ENCODE data around the gene PRKD2.

The PRKD2 gene

GRCh38 chr19:46687438-46688145 lies 29.3 kb downstream of the PRKD2 start:
- H3K27ac Mint-ChIP-seq (ENCODE audit: low read depth): no peak overlapping the region
- no peak overlapping the region for H3K4me3 Mint-ChIP-seq
- no peak for ATAC-seq (replicated peaks; ENCODE audit: extremely low read depth, poor library complexity, severe bottlenecking)
- H3K36me3 Mint-ChIP-seq (ENCODE audit: insufficient read depth): peaks cover 82% of the 10 kb centered on the region
- no peaks in the 10 kb centered on the region for H3K9me3 Mint-ChIP-seq
- peaks cover 19% of the 10 kb centered on the region for H3K4me1 Mint-ChIP-seq
- no peak for DNase-seq (ENCODE audit: low spot score in 2 of 2)
- no peaks in the 10 kb centered on the region for H3K27me3 Mint-ChIP-seq

- no peak for DNase-seq (ENCODE audit: low spot score in 2 of 2)
- ATAC-seq (replicated peaks; ENCODE audit: extremely low read depth, poor library complexity, severe bottlenecking): no peak
- Mint-ChIP-seq H3K4me3 (no peak overlapping the region), H3K36me3 (ENCODE audit: insufficient read depth) (peaks cover 82% of the 10 kb centered on the region), H3K4me1 (peaks cover 8% of the 10 kb centered on the region), H3K27me3 (no peaks in the 10 kb centered on the region), H3K27ac (ENCODE audit: low read depth) (no peak overlapping the region), H3K9me3 (no peaks in the 10 kb centered on the region)
Observed at GRCh38 chr19:46685189-46685588, 31.7 kb downstream of the PRKD2 start.

GRCh38 chr19:46678110-46678732 lies 38.7 kb downstream of the PRKD2 start:
- ATAC-seq (replicated peaks; ENCODE audit: extremely low read depth, poor library complexity, severe bottlenecking) (peak; percentile 75), DNase-seq (ENCODE audit: low spot score in 2 of 2) (peak in 1 of 2 donors; percentile 48)
- Mint-ChIP-seq H3K36me3 (ENCODE audit: insufficient read depth) (peaks cover 81% of the 10 kb centered on the region), H3K27me3 (no peaks in the 10 kb centered on the region), H3K9me3 (no peaks in the 10 kb centered on the region), H3K4me3 (no peak overlapping the region), H3K4me1 (peaks cover 15% of the 10 kb centered on the region), H3K27ac (ENCODE audit: low read depth) (no peak overlapping the region)

GRCh38 chr19:46674416-46675178 lies 42.3 kb downstream of the PRKD2 start:
- Mint-ChIP-seq H3K36me3 (ENCODE audit: insufficient read depth) (peaks cover 50% of the 10 kb centered on the region), H3K27me3 (no peaks in the 10 kb centered on the region), H3K9me3 (no peaks in the 10 kb centered on the region), H3K4me3 (no peak overlapping the region), H3K27ac (ENCODE audit: low read depth) (no peak overlapping the region), H3K4me1 (peaks cover 15% of the 10 kb centered on the region)
- DNase-seq (ENCODE audit: low spot score in 2 of 2) (no peak), ATAC-seq (replicated peaks; ENCODE audit: extremely low read depth, poor library complexity, severe bottlenecking) (no peak)

GRCh38 chr19:46670813-46671212 lies 46.1 kb downstream of the PRKD2 start:
- Mint-ChIP-seq H3K4me3 (no peak overlapping the region), H3K9me3 (no peaks in the 10 kb centered on the region), H3K4me1 (no peaks in the 10 kb centered on the region), H3K27me3 (no peaks in the 10 kb centered on the region), H3K27ac (ENCODE audit: low read depth) (no peak overlapping the region), H3K36me3 (ENCODE audit: insufficient read depth) (peaks cover 22% of the 10 kb centered on the region)
- ATAC-seq (replicated peaks; ENCODE audit: extremely low read depth, poor library complexity, severe bottlenecking) (no peak), DNase-seq (ENCODE audit: low spot score in 2 of 2) (no peak)

GRCh38 chr19:46668662-46669061 lies 48.3 kb downstream of the PRKD2 start:
- Mint-ChIP-seq H3K9me3 (no peaks in the 10 kb centered on the region), H3K4me3 (no peak overlapping the region), H3K27me3 (no peaks in the 10 kb centered on the region), H3K4me1 (no peaks in the 10 kb centered on the region), H3K36me3 (ENCODE audit: insufficient read depth) (peaks cover 8% of the 10 kb centered on the region), H3K27ac (ENCODE audit: low read depth) (no peak overlapping the region)
- ATAC-seq (replicated peaks; ENCODE audit: extremely low read depth, poor library complexity, severe bottlenecking): no peak
- DNase-seq (ENCODE audit: low spot score in 2 of 2): no peak

GRCh38 chr19:46665072-46665471 lies 51.8 kb downstream of the PRKD2 start:
- ATAC-seq (replicated peaks; ENCODE audit: extremely low read depth, poor library complexity, severe bottlenecking): no peak
- Mint-ChIP-seq H3K27ac (ENCODE audit: low read depth) (no peak overlapping the region), H3K9me3 (no peaks in the 10 kb centered on the region), H3K36me3 (ENCODE audit: insufficient read depth) (peaks cover 3% of the 10 kb centered on the region), H3K4me3 (no peak overlapping the region), H3K27me3 (peaks cover 2% of the 10 kb centered on the region), H3K4me1 (peaks cover 15% of the 10 kb centered on the region)
- DNase-seq (ENCODE audit: low spot score in 2 of 2): no peak

GRCh38 chr19:46661735-46662592 lies 55.0 kb downstream of the PRKD2 start:
- H3K4me3 Mint-ChIP-seq: peak overlapping the region; percentile 76
- no peaks in the 10 kb centered on the region for H3K9me3 Mint-ChIP-seq
- H3K27me3 Mint-ChIP-seq: peaks cover 26% of the 10 kb centered on the region
- H3K27ac Mint-ChIP-seq (ENCODE audit: low read depth): peak overlapping the region; percentile 69
- DNase-seq (ENCODE audit: low spot score in 2 of 2) (peak; percentile 55 to 63), ATAC-seq (replicated peaks; ENCODE audit: extremely low read depth, poor library complexity, severe bottlenecking) (peak; percentile 50)
- peaks cover 3% of the 10 kb centered on the region for H3K36me3 Mint-ChIP-seq (ENCODE audit: insufficient read depth)
- H3K4me1 Mint-ChIP-seq: peaks cover 22% of the 10 kb centered on the region

GRCh38 chr19:46661020-46661731 lies 55.7 kb downstream of the PRKD2 start, which contains the start of gene DACT3:
DACT3 (minus strand) TSS chr19:46661182; CDS start chr19:46661064, 118 bp downstream.
- Mint-ChIP-seq H3K27ac (ENCODE audit: low read depth) (peak within 1 kb of the TSS; percentile 69), H3K4me3 (peak within 1 kb of the TSS; percentile 76), H3K36me3 (ENCODE audit: insufficient read depth) (peaks cover 3% of the 10 kb centered on the region), H3K27me3 (peaks cover 34% of the 10 kb centered on the region), H3K9me3 (no peaks in the 10 kb centered on the region), H3K4me1 (peaks cover 22% of the 10 kb centered on the region)
- peak; percentile 87 for ATAC-seq (replicated peaks; ENCODE audit: extremely low read depth, poor library complexity, severe bottlenecking)
- DNase-seq (ENCODE audit: low spot score in 2 of 2): peak; percentile 99

- H3K4me3 Mint-ChIP-seq: peak overlapping the region; percentile 76
- no peak for DNase-seq (ENCODE audit: low spot score in 2 of 2)
- H3K4me1 Mint-ChIP-seq: peaks cover 22% of the 10 kb centered on the region
- H3K36me3 Mint-ChIP-seq (ENCODE audit: insufficient read depth): peaks cover 3% of the 10 kb centered on the region
- peaks cover 34% of the 10 kb centered on the region for H3K27me3 Mint-ChIP-seq
- peak overlapping the region; percentile 69 for H3K27ac Mint-ChIP-seq (ENCODE audit: low read depth)
- no peak for ATAC-seq (replicated peaks; ENCODE audit: extremely low read depth, poor library complexity, severe bottlenecking)
- H3K9me3 Mint-ChIP-seq: no peaks in the 10 kb centered on the region
Observed at GRCh38 chr19:46660551-46661019, 56.3 kb downstream of the PRKD2 start.

- ATAC-seq (replicated peaks; ENCODE audit: extremely low read depth, poor library complexity, severe bottlenecking): no peak
- Mint-ChIP-seq H3K36me3 (ENCODE audit: insufficient read depth) (peaks cover 3% of the 10 kb centered on the region), H3K9me3 (no peaks in the 10 kb centered on the region), H3K27ac (ENCODE audit: low read depth) (no peak overlapping the region), H3K4me1 (peaks cover 22% of the 10 kb centered on the region), H3K4me3 (peak overlapping the region; percentile 76), H3K27me3 (peaks cover 39% of the 10 kb centered on the region)
- no peak for DNase-seq (ENCODE audit: low spot score in 2 of 2)
Observed at GRCh38 chr19:46660008-46660517, 56.9 kb downstream of the PRKD2 start.
